Astrocyte (in vitro differentiated cells and primary cell): ENCODE results near the gene TOLLIP.

ENCODE experiments used
- EZH2 ChIP-seq: IDR thresholded peaks from 2 replicates; pipeline ENCODE4 v1.6.1; 2012; ENCODE audit warnings: mild to moderate bottlenecking, low read length, inconsistent platforms; ENCODE audit not compliant: insufficient read depth
- TF ChIP-seq, protein P1 (sequence below): IDR thresholded peaks from 2 replicates; pipeline ENCODE4 v1.5.1; 2011; ENCODE audit warnings: low read depth, mild to moderate bottlenecking, inconsistent platforms, low read length, moderate library complexity; ENCODE audit not compliant: insufficient read depth

- no peak for TF ChIP-seq EZH2
- TF ChIP-seq, protein P1, sequence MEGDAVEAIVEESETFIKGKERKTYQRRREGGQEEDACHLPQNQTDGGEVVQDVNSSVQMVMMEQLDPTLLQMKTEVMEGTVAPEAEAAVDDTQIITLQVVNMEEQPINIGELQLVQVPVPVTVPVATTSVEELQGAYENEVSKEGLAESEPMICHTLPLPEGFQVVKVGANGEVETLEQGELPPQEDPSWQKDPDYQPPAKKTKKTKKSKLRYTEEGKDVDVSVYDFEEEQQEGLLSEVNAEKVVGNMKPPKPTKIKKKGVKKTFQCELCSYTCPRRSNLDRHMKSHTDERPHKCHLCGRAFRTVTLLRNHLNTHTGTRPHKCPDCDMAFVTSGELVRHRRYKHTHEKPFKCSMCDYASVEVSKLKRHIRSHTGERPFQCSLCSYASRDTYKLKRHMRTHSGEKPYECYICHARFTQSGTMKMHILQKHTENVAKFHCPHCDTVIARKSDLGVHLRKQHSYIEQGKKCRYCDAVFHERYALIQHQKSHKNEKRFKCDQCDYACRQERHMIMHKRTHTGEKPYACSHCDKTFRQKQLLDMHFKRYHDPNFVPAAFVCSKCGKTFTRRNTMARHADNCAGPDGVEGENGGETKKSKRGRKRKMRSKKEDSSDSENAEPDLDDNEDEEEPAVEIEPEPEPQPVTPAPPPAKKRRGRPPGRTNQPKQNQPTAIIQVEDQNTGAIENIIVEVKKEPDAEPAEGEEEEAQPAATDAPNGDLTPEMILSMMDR = no peak
Observed at GRCh38 chr11:1279674-1280055, 29.8 kb downstream of the TOLLIP start.
